HG03060 (cell line): ENCODE measurements around the gene DNAH1.

Experiments
- ATAC-seq: cut with Tn5 transposase; IDR thresholded peaks from one replicate; pipeline ENCODE4 v1.9.1; 2021; ENCODE audit warnings: low read depth, moderate number of reproducible peaks; ENCODE audit not compliant: unreplicated experiment

Gene DNAH1

DNA sequence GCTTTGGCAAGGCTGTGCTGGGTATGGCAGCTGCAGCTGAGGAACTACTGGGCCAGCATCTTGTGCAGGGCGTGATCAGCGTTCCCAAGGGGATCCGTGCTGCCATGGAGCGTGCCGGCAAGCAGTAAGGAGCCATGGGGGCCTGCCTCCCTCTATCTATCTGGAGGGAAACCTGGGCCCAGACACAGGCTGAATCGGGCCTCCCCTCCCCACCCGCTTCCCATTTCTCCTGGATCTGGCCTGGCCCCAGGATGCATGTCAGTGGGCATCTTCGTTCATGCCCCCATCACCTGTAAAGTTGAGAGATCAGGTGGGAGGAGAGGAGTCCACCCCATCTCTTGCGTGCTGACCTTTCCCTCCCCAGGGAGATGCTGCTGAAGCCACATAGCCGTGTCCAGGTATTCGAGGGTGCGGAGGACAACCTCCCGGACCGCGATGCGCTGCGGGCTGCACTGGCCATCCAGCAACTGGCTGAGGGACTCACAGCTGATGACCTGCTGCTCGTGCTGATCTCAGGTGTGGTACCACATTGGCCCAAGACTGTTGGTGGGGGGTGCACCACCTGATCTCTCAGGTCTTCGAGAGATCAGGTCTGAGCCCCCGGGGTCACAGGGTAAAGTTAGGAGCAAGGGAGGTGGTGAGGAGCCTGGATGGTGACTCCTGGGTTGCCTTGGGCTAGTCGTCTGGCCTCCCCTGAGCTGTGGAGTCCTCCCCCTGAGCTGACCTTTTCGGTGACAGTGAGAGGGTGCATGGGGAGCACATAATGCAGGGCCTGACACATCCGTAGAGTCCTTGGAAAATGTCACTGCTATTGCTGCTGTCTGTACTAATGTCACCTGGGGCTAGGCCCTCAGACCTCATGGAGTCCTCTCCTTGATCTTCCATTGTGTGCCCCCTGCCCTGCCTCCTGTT lies 25.3 kb upstream of the DNAH1 start:
- no peak for ATAC-seq

DNA sequence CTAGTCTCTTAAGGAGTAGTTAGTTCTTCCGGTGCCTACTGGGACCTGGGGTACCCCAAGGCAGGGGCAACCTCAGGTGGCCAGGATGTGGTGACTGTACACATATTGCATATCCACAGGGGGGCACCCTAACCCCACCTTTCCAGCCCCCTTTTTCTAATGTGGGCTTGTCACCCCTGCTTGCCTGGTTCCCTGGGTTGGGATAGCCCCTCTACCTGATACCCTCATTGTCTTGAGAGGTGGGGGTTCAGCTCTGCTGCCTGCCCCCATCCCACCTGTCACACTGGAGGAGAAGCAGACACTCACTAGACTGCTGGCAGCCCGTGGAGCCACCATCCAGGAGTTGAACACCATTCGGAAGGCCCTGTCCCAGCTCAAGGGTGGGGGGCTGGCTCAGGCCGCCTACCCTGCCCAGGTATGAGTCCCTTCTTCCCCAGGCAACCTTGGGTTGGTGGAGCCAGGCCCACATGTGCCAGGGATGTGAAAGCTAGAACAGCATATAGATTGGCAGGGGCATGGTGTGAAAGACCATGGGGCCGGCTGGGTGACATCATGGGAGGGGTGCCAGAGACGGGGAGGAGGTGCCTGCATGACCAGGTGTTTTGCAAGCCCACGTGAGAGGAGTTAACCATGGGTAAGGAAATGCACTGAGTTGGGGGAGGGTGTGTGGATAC lies 24.5 kb upstream of the DNAH1 start:
- ATAC-seq: no peak

DNA sequence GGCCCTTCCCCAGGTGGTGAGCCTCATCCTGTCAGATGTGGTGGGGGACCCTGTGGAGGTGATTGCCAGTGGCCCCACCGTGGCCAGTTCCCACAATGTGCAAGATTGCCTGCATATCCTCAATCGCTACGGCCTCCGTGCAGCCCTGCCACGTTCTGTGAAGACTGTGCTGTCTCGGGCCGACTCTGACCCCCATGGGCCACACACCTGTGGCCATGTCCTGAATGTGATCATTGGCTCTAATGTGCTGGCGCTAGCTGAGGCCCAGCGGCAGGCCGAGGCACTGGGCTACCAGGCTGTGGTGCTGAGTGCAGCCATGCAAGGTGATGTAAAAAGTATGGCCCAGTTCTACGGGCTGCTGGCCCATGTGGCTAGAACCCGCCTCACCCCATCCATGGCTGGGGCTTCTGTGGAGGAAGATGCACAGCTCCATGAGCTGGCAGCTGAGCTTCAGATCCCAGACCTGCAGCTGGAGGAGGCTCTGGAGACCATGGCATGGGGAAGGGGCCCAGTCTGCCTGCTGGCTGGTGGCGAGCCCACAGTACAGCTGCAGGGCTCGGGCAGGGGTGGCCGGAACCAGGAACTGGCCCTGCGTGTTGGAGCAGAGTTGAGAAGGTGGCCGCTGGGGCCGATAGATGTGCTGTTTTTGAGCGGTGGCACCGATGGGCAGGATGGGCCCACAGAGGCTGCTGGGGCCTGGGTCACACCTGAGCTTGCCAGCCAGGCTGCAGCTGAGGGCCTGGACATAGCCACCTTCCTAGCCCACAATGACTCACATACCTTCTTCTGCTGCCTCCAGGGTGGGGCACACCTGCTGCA lies 23.7 kb upstream of the DNAH1 start:
- no peak for ATAC-seq

DNA sequence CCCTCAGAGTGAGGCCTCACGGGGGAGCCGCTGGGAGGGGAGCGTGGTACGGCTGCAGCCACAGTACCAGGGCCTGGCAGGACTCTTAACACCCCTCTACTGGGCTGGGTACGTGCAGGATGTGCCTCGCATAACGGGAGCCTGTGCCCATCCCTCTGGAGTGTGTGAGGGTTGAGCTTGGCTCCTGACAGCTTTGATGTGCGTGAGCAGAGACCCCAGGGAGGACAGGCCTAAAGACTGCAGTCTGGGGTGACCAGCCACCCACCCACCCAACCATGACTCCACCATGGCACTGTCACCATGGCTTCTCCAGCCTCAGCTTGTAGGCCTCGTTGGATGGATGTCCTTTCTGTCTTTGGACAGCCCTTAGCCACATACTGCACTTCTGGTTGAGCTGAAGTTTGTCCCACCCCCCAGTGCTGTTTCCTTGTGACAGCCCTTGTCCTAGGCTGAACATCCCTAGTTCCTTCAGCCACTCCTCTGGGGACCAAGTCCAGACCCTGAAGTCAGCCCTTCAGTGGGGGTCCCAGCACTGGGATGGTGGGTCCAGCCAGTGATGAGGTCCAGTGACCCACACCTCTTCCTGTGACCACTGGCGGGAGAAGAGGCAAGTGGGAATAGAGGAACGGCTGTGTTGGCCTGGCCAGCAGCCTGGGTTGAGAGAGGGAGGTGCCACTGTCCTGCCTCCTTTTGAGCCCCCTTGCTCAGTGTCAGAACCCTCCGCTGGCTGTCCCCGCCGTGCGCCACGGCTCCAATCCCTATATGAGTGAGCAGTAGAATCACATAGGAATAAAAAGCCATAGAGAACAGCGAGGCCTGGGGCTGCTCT lies 22.4 kb upstream of the DNAH1 start:
- no peak for ATAC-seq

DNA sequence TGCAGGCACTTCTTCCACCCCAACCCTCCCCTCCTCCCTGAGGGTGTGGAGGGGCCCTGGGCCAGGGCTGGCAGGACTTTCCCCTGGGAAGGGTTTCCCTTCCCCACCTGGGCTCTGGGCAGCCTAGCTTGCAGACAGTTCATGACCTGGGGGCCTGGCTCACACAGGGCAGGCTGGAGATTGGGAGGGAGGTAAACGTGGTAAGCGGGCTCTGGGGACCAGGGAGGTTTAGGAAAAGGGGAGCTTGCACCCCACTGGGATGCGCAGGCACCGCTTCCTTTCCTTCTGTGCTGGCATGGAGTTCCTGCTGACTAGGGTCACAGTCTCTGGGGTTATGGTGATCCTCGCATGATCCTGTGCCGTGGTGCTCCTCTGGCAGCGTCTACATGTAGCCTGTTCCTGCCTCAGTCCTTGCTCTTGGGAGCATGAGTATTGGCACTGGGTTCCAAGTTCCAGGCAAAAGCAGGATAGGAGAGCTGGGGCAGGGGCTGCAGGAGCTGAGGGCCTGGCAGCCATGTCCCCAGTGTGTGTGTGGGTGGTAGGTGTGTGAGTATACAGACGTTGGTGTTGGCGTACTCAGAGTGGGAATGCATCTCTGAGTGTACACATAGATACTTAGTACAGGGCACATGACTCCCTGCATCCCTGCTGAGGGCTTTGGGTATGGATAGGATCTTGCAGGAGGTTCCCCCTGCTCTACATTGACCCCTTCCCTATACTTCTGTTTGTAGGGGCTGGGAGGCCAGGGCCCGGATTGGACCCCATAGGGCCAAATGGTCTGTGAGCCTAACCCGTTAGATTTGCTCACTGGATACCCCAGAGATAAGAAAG lies 21.6 kb upstream of the DNAH1 start:
- no peak for ATAC-seq

DNA sequence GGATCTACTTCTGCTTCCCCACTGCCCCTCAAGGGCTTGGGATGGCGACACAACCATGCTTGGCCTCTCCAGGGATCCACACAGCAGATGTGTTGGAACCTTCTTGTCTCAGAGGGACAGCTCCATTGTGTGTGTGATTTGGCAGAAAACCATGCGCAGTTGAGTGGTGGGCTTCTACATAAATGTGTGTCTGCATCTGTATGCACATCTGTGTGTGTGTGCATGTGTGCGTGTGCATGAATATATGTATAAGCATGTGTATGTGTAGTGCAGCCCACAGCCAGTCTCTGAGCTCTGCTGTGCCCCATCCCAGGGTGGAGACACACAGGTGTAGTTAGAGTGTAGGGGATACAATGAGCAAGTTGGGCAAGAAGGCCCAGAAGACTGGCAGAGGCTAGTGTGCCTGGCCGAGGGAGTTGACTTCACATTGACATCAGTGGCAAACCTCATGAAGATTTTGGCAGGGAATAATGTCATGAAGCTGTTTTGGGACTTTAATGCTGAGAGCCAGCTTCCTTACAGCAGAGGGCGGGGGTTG lies 20.4 kb upstream of the DNAH1 start:
- no peak for ATAC-seq

DNA sequence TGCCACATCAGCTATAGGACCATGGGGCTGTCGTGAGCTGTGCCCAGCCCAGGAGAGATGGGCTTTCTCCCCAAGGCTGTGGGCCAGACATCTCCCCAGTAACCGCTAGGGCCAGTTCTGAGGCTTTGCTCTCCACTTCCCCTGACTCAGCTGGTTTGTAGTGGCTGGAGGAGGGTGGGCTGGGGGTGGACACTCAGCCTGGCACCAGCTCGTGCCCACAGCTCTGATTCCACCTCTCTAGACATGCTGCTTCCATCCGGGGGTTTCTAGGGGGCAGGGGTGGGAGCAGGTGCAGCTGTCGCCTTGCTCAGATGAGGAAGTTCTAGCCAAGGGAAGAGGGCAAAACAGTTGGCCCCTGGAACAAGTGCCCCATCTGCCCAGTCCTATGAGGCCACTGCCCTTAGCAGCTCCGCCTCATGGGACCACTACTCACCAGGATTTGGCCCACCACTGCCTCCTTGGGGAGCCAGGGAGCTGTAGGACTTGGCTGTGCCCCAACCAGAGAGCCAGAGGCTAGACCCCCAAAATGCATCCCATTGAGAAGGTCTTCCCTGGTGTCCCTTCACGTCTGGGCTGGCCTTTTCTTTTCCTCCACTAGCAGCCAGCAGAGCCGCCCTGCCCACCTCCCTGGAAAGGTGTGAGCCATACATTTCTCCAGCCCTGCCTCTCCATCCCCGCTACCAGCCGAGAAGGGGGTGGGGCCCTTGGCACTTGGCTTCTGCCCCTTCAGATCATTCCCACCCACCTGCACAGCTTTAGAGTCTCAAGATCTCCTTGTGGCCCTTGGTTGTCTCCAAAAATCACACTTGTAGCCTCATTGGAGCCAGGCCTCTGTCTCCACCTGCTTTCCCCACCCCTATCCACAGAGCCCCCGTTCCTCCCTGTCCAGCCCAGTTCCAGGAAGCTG lies 18.6 kb upstream of the DNAH1 start:
- no peak for ATAC-seq

DNA sequence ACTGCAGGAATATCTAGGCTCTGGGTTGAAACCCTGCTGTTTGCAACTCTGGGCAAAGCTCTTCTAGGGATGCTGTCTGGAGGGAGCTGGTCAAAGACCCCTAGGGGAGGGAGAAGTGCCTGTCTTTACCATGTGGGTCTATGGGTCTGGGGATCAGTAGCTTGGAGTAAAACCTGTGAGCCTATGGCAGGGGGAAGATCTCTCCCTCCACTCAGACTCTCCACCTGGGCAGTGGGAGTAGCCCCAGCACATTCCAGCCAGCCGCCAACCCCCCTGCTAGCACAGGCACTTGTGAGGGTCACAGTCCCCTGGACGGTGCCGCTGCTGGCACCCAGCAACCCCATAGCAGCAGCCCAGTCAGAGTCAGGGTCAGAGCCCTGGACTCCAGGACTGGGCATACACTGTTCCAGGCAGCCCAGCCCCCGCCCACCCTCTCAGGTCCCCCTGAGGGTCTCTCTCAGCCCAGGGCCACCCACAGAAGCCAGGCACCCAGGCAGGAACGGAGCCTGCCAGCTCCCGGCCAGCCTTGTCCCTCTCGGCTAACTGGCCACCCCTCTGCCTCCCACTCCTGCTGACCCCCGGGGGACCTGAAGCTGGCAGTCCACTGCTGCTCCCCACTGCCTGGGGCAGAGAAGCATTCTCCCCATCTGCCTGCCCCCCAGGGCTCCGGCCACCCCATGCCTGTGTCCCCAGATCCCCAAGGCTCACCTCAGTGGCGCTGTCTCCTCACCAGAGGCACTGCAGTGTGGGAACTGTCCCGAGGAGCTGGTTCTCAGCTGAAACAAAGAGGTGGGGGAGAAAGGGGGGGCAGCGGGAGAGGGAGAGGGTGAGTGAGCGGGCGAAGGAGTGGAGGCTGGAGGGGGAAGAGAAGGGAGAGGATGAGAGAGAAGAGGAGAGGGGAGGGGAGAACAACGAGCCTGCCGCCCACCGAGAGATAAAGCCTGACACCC lies 17.7 kb upstream of the DNAH1 start:
- ATAC-seq: no peak

DNA sequence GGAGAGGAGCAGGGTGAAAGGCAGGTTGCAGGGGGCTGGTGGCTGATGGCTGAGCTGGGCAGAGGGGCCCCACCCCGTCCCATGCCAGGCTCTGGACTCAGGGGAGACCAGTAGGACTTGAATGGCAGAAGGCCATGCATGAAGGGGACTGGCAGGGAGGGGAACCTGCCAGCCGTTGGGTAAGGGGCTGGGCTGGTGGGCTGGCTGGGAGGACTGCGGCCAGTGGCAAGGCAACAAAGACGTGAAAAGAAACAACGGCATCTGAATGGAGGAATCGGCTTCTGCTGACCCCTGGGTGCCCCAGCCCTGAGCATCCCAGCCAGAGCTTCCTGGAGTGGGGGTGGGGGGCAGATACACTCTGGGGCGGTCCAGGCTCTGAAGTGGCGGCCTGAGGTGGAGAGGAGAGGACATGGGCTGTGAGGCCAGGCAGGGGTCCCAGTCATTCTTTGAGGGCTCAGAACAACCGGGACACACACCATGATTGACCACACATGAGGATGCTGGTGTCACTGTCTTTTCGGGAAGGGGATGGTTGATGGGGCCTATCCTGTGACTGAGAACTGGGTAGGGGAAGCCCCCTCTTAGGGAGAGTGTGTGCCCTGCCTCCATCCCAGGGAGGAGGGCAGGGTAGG lies 16.8 kb upstream of the DNAH1 start:
- no peak for ATAC-seq

DNA sequence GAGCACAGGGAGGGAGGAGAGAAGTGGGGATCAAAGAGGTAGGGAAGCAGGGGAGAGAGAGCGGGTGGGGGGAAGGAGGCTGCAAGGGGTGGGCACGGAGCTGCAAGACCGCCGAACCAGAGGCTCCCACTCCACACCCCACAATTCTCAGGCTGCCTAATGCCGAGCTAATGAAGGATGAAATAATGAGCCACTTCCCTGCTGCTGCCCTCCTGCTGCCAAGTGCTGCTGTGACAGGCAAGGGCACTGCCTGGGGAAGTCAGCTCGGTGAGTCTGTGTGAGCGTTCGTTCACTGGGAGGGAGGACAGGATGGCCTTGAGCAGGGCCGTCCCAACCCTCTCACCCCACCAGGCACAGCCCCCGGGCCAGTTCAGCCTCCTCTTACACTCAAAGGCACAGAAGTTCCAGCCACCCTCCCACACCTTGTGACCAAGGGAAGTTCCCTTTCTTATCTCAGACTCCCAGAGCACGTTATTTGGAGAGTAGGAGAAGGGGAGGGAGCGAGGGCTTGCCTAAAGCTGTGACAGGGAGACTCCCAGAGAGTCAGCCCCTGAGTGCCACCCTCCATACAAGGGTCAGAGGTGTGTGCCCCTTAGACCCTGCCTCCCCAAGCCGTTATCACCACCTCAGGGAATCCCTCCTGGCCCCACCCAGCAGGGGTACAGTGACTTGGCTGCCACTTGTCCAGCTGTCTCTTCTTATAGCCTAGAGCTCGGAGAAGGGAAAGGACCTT lies 16.1 kb upstream of the DNAH1 start:
- ATAC-seq: no peak

DNA sequence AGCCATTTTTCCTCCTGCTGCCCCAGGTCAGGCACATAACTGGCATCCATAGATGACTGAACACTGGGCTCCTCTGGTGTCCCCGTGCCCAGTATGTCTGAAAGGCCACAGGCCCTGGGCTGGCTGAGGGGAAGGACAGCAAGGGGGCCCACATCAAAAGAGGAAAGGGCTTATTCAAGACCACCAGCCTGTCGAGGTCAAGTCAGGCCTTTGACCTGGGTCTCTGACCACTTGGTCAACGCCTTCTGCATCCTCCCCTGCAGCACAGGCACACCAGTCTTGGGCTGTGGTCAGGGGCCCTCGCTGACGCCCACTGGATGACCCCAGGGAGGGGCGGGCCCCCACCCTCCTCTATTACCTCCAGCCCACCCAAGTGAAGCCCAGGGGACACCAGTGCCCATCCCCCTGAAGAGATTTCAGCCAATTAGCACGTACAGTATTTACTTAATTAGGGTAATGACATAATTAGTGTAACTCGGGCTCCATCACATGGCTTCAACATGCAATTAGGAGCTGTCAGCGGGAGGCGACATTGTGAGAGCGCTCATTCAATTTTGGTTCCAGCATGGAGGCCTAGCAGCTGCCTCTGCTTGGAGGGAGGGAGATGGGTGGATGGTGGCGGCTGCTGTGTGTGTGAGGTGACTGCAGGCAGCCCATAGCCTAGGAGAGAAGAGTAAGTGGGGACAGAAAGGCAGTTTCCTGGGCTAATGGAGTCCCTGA lies 13.5 kb upstream of the DNAH1 start:
- no peak for ATAC-seq

DNA sequence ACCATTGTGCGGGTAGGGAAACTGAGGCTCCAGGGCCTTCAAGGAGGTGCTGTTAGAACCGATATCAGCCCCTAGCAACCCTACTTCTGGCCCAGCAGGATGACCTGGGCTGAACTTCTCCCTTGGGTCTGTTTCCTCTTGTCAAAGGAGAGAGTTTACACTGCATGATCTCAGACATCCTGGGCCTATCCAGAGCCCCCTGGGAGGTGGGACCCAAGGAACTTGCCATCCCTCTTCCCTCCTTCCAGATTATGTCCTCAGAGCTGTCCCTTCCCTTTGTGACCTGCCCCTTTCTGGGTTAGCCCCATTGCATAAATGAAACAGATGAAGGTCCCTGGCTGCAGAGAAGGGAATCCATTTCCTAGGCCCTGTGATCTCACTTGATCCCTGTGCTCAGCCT lies 12.3 kb upstream of the DNAH1 start:
- no peak for ATAC-seq

DNA sequence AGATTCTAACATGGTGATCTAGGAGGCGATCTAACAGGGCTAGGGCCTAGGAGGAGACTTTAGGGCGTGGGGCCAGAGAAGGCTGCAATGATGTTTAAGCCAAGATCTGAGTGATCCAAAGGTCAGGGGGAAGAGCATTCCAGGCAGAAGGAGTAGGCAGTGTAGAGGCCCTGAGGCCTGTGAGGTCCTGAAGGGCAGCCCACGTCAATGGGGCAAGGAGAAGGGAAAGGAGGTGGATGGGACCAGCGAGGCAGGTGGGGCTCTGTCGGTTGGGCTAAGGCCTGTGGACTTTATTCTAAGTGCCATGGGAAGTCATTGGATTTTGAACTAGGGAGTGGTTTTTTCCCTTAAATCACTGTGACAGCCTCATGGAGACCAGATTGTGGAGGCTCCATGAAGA lies 10.2 kb upstream of the DNAH1 start:
- ATAC-seq: no peak

DNA sequence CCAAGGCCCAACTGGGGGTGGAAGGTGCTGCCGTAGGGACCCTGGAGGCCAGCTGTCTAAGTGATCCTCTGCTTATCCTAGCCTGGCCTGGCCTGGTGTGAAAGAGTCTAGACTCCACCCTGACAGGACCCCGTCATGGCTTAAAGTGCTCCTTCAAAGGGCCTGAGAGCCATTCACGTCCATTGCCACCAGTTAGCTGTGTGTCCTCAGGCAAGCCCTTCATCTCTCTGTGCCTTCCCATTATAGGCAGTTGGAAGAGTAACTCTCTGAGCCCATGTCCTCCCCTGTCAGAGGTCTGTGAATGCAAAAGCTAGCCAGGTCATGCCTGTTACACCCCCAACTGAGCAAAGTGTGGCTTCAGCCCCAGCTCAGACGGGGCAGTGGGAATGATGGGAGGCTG lies 9.1 kb upstream of the DNAH1 start:
- ATAC-seq: no peak

DNA sequence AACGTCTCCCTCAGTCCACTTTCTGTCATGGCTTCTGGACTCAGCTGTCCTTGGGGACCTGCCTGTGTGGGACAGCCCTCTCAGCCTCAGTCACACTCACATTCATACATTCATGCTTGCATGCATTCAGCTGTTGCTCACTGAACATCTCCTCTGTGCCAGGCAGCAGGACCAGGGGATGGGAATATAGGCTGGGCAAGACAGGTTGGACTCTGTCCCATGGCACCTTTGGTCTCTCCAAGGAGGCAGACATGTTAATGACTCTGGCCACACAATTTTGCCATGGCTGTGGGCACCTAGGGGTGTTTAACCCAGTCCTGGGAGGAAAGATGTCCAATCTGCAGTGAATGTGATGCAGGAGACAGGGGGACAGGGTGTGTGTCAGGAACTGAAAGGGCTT lies 7.8 kb upstream of the DNAH1 start:
- no peak for ATAC-seq
